Measurements from ENCODE around the gene RNPS1.
"Not testable (repeated sequence)": the region's sequence is repeated elsewhere in the genome, so short reads cannot be mapped to it uniquely, and the experiment has no call there.

RNPS1 gene

GRCh38 chr16:2270070-2270462 lies 2.1 kb upstream of the RNPS1 start:
- Histone ChIP-seq H3K27me3 (ENCODE audit: low read depth, low read length) (no peaks in the 10 kb centered on the region), H3K27ac (ENCODE audit: low read length) (no peak overlapping the region), H3K4me3 (ENCODE audit: low read length) (no peak overlapping the region), H3K4me1 (ENCODE audit: low read length) (peaks cover 17% of the 10 kb centered on the region), H3K9ac (ENCODE audit: low read length) (no peak overlapping the region), H3K4me2 (ENCODE audit: low read length) (no peak overlapping the region), H3K79me2 (ENCODE audit: low read length) (peaks cover 37% of the 10 kb centered on the region), H3K36me3 (replicated peaks; ENCODE audit: low read depth, low read length) (peaks cover 5% of the 10 kb centered on the region), H4K20me1 (ENCODE audit: insufficient read depth, low read length) (peaks cover 19% of the 10 kb centered on the region), H2AFZ (ENCODE audit: low read depth, low read length) (no peak overlapping the region), H3K9me3 (ENCODE audit: insufficient read depth, low read length) (no peaks in the 10 kb centered on the region)
- no peak for TF ChIP-seq EZH2phosphoT487 (IDR thresholded peaks at IDR 0.05; ENCODE audit: low read depth)
- TF ChIP-seq, protein P1, sequence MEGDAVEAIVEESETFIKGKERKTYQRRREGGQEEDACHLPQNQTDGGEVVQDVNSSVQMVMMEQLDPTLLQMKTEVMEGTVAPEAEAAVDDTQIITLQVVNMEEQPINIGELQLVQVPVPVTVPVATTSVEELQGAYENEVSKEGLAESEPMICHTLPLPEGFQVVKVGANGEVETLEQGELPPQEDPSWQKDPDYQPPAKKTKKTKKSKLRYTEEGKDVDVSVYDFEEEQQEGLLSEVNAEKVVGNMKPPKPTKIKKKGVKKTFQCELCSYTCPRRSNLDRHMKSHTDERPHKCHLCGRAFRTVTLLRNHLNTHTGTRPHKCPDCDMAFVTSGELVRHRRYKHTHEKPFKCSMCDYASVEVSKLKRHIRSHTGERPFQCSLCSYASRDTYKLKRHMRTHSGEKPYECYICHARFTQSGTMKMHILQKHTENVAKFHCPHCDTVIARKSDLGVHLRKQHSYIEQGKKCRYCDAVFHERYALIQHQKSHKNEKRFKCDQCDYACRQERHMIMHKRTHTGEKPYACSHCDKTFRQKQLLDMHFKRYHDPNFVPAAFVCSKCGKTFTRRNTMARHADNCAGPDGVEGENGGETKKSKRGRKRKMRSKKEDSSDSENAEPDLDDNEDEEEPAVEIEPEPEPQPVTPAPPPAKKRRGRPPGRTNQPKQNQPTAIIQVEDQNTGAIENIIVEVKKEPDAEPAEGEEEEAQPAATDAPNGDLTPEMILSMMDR (IDR thresholded peaks at IDR 0.05; ENCODE audit: low read depth, low read length) = no peak

DNA sequence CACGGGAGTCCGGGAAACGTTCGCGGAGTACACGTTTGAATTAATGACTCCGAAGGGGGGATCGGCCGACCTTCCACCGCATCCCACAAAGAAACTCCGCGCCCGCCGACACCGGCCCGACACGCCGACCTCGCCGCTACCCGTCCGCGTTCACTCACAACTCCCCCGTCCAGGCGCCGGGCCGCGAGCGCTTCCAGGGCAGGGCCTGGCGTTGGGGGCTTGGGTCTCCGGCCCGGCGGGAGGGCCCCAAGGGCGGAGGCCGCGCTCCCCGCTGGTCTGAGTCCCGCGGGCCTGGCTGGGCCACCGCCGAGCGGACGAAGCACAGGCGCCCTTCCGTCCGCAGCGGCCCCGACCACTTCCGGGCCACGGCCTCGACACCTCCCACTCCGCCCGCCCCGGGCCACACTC lies 417 bp downstream of the RNPS1 start:
- H3K27ac ChIP-seq (ENCODE audit: low read length) = peak overlapping the region; percentile 86
- H3K9ac ChIP-seq (ENCODE audit: low read length) = peak overlapping the region; percentile 84
- peak overlapping the region; percentile 87 for H3K4me3 ChIP-seq (ENCODE audit: low read length)
- peak overlapping the region; percentile 98 for H2AFZ ChIP-seq (ENCODE audit: low read depth, low read length)
- peaks cover 44% of the 10 kb centered on the region for H4K20me1 ChIP-seq (ENCODE audit: insufficient read depth, low read length)
- H3K9me3 ChIP-seq (ENCODE audit: insufficient read depth, low read length); H3K27me3 ChIP-seq (ENCODE audit: low read depth, low read length): not testable (repeated sequence)
- peak overlapping the region; percentile 82 for H3K4me2 ChIP-seq (ENCODE audit: low read length)
- peaks cover 20% of the 10 kb centered on the region for H3K36me3 ChIP-seq (replicated peaks; ENCODE audit: low read depth, low read length)
- peaks cover 17% of the 10 kb centered on the region for H3K4me1 ChIP-seq (ENCODE audit: low read length)
- peaks cover 62% of the 10 kb centered on the region for H3K79me2 ChIP-seq (ENCODE audit: low read length)

- H3K27ac ChIP-seq (ENCODE audit: low read length); H3K27me3 ChIP-seq (ENCODE audit: low read depth, low read length); H2AFZ ChIP-seq (ENCODE audit: low read depth, low read length); H3K9me3 ChIP-seq (ENCODE audit: insufficient read depth, low read length): not testable (repeated sequence)
- Histone ChIP-seq H3K79me2 (ENCODE audit: low read length) (peaks cover 69% of the 10 kb centered on the region), H3K4me1 (ENCODE audit: low read length) (peaks cover 17% of the 10 kb centered on the region), H3K4me2 (ENCODE audit: low read length) (peak overlapping the region; percentile 82), H3K4me3 (ENCODE audit: low read length) (peak overlapping the region; percentile 87), H3K36me3 (replicated peaks; ENCODE audit: low read depth, low read length) (peaks cover 27% of the 10 kb centered on the region), H4K20me1 (ENCODE audit: insufficient read depth, low read length) (peaks cover 46% of the 10 kb centered on the region), H3K9ac (ENCODE audit: low read length) (peak overlapping the region; percentile 84)
These were observed 1.0 kb downstream of the RNPS1 start for GRCh38 chr16:2266887-2267286.

GRCh38 chr16:2263026-2263425 lies 4.9 kb downstream of the RNPS1 start:
- not testable (repeated sequence) for H3K4me2 ChIP-seq (ENCODE audit: low read length); H2AFZ ChIP-seq (ENCODE audit: low read depth, low read length); H3K9ac ChIP-seq (ENCODE audit: low read length); H3K9me3 ChIP-seq (ENCODE audit: insufficient read depth, low read length); H3K27ac ChIP-seq (ENCODE audit: low read length); H3K27me3 ChIP-seq (ENCODE audit: low read depth, low read length); H3K4me3 ChIP-seq (ENCODE audit: low read length)
- Histone ChIP-seq H3K79me2 (ENCODE audit: low read length) (peaks cover 78% of the 10 kb centered on the region), H3K4me1 (ENCODE audit: low read length) (peaks cover 10% of the 10 kb centered on the region), H3K36me3 (replicated peaks; ENCODE audit: low read depth, low read length) (peaks cover 47% of the 10 kb centered on the region), H4K20me1 (ENCODE audit: insufficient read depth, low read length) (peaks cover 46% of the 10 kb centered on the region)

DNA sequence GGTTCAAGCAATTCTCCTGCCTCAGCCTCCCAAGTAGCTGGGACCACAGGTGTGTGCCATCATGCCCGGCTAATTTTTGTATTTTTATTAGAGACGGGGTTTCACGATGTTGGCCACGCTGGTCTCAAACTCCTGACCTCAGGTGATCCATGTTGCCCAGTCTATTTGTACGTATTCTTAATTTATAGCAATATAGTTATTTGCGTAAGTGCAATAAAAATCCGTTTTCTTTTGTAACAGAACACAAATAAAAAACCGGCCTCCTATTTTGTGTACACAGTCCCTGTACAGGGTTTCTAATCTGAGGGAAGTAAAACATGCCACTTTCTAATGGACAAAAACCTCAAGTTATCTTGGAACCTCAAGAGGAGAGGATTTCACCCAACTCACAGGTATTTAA lies 7.7 kb downstream of the RNPS1 start:
- Histone ChIP-seq H3K4me2 (ENCODE audit: low read length) (no peak overlapping the region), H3K4me3 (ENCODE audit: low read length) (no peak overlapping the region), H3K36me3 (replicated peaks; ENCODE audit: low read depth, low read length) (peaks cover 69% of the 10 kb centered on the region), H2AFZ (ENCODE audit: low read depth, low read length) (no peak overlapping the region), H3K79me2 (ENCODE audit: low read length) (peaks cover 70% of the 10 kb centered on the region), H4K20me1 (ENCODE audit: insufficient read depth, low read length) (peaks cover 42% of the 10 kb centered on the region), H3K27ac (ENCODE audit: low read length) (no peak overlapping the region), H3K9ac (ENCODE audit: low read length) (no peak overlapping the region), H3K27me3 (ENCODE audit: low read depth, low read length) (no peaks in the 10 kb centered on the region), H3K4me1 (ENCODE audit: low read length) (no peaks in the 10 kb centered on the region), H3K9me3 (ENCODE audit: insufficient read depth, low read length) (no peaks in the 10 kb centered on the region)
- TF ChIP-seq EZH2phosphoT487 (IDR thresholded peaks at IDR 0.05; ENCODE audit: low read depth) = no peak
- TF ChIP-seq, protein P1 (IDR thresholded peaks at IDR 0.05; ENCODE audit: low read depth, low read length) = no peak

DNA sequence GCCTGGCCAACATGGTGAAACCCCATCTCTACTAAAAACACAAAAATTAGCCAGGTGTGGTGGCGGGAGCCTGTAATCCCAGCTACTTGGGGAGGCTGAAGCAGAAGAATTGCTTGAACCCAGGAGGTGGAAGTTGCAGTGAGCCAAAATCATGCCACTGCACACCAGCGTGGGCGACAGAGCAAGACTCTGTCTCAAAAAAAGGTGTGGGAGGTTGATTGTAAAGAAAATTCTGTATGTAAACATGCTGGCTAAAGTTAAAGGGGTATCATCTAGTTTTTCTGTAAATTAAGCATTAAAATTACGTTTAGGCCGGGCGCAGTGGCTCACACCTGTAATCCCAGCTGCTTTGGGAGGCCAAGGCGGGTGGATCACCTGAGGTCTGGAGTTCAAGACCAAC lies 9.4 kb downstream of the RNPS1 start:
- not testable (repeated sequence) for H3K4me1 ChIP-seq (ENCODE audit: low read length); H3K9me3 ChIP-seq (ENCODE audit: insufficient read depth, low read length); H3K27me3 ChIP-seq (ENCODE audit: low read depth, low read length); H3K27ac ChIP-seq (ENCODE audit: low read length); H3K4me2 ChIP-seq (ENCODE audit: low read length); H2AFZ ChIP-seq (ENCODE audit: low read depth, low read length); H3K4me3 ChIP-seq (ENCODE audit: low read length); H3K9ac ChIP-seq (ENCODE audit: low read length)
- Histone ChIP-seq H4K20me1 (ENCODE audit: insufficient read depth, low read length) (peaks cover 35% of the 10 kb centered on the region), H3K79me2 (ENCODE audit: low read length) (peaks cover 55% of the 10 kb centered on the region), H3K36me3 (replicated peaks; ENCODE audit: low read depth, low read length) (peaks cover 68% of the 10 kb centered on the region)

Data from OCI-LY3 (cell line).